GM19468 (cell line): ENCODE measurements around the gene SENP1.

Experiments used
- ATAC-seq: cut with Tn5 transposase; IDR thresholded peaks from one replicate; pipeline ENCODE4 v1.9.1; 2021; ENCODE audit warnings: mild to moderate bottlenecking, moderate library complexity, moderate number of reproducible peaks; ENCODE audit not compliant: unreplicated experiment; ENCODE audit errors: extremely low read depth

Gene SENP1

GRCh38 chr12:48005001-48005749 is 100.7 kb downstream of the SENP1 start:
- no peak for ATAC-seq

GRCh38 chr12:48004053-48004941 is 101.6 kb downstream of the SENP1 start, which contains the start of gene COL2A1:
COL2A1 (minus strand) TSS chr12:48004476; CDS start chr12:48004321, 155 bp downstream.
- no peak for ATAC-seq

GRCh38 chr12:48003226-48004052 is 102.4 kb downstream of the SENP1 start:
- no peak for ATAC-seq

GRCh38 chr12:48002773-48003218 is 103.1 kb downstream of the SENP1 start:
- no peak for ATAC-seq

GRCh38 chr12:48002414-48002730 is 103.5 kb downstream of the SENP1 start:
- ATAC-seq, result no peak

- ATAC-seq, result no peak
These were observed 104.1 kb downstream of the SENP1 start for GRCh38 chr12:48001505-48002413.

GRCh38 chr12:48000878-48001504 is 104.9 kb downstream of the SENP1 start:
- no peak for ATAC-seq

- no peak for ATAC-seq
These were observed 106.1 kb downstream of the SENP1 start for GRCh38 chr12:47999816-48000215.

GRCh38 chr12:47997321-47997720 is 108.6 kb downstream of the SENP1 start:
- no peak for ATAC-seq

- no peak for ATAC-seq
These were observed 109.9 kb downstream of the SENP1 start for GRCh38 chr12:47995981-47996401.

- no peak for ATAC-seq
These were observed 112.4 kb downstream of the SENP1 start for GRCh38 chr12:47993491-47993890.
